ENCODE measurements around the gene ADD1.
"Not testable (repeated sequence)": the region's sequence is repeated elsewhere in the genome, so short reads cannot be mapped to it uniquely, and the experiment has no call there.

ADD1 gene

GRCh38 chr4:2911868-2912267, 68.2 kb downstream of the ADD1 start:
- H3K4me3 ChIP-seq (ENCODE audit: control insufficient read depth, low read depth, low read length) = no peak overlapping the region
- TF ChIP-seq, protein P1, sequence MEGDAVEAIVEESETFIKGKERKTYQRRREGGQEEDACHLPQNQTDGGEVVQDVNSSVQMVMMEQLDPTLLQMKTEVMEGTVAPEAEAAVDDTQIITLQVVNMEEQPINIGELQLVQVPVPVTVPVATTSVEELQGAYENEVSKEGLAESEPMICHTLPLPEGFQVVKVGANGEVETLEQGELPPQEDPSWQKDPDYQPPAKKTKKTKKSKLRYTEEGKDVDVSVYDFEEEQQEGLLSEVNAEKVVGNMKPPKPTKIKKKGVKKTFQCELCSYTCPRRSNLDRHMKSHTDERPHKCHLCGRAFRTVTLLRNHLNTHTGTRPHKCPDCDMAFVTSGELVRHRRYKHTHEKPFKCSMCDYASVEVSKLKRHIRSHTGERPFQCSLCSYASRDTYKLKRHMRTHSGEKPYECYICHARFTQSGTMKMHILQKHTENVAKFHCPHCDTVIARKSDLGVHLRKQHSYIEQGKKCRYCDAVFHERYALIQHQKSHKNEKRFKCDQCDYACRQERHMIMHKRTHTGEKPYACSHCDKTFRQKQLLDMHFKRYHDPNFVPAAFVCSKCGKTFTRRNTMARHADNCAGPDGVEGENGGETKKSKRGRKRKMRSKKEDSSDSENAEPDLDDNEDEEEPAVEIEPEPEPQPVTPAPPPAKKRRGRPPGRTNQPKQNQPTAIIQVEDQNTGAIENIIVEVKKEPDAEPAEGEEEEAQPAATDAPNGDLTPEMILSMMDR (conservative IDR thresholded peaks at IDR 0.05; ENCODE audit: control insufficient read depth, insufficient read depth, low read depth, low read length) = no peak
- no peak for DNase-seq (ENCODE audit: low read depth)

DNA sequence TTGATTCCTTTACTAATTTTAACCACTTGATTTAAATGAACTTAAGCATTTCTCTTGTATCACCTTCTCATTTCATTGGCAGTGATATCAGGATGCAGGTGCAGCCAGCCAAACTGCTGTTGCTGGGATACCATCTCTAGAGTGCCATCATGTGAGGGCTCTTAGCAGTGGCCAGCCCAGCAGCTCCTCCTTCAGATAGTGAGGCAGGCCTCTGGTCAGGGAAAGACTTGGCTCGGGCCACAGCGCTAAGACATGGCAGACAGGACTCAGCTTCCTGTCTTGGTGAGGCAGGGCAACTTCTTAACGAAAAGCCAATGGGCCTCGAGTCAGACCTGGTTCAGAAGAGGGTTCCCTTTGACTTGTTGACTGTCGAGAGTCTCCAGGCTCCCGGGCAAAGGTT, 69.5 kb downstream of the ADD1 start:
- H3K4me3 ChIP-seq (ENCODE audit: control insufficient read depth, low read depth, low read length) = no peak overlapping the region
- TF ChIP-seq, protein P1 (conservative IDR thresholded peaks at IDR 0.05; ENCODE audit: control insufficient read depth, insufficient read depth, low read depth, low read length) = no peak
- DNase-seq (ENCODE audit: low read depth) = no peak

GRCh38 chr4:2914256-2915126, 70.8 kb downstream of the ADD1 start:
- no peak for DNase-seq (ENCODE audit: low read depth)
- TF ChIP-seq, protein P1 (conservative IDR thresholded peaks at IDR 0.05; ENCODE audit: control insufficient read depth, insufficient read depth, low read depth, low read length) = no peak
- no peak overlapping the region for H3K4me3 ChIP-seq (ENCODE audit: control insufficient read depth, low read depth, low read length)

DNA sequence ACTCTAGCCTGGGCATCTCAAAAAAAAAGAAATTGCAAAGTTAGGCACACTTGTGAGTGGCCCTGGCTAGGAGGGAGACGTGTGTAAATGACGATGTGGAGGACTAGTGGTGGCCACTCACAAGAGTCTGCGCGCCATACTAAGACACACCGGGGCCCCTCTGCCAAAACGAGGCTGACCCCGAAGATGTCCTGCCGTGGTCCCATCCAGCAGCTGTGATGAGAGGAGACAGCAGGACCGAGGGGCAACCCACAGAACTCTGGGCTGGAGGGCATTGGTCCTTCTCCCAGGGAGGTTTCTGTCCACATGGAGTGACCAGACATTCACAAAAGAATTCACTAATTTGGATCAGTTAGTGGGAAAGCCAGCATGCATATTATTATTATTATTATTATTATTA, 72.1 kb downstream of the ADD1 start:
- no peak for DNase-seq (ENCODE audit: low read depth)
- H3K4me3 ChIP-seq (ENCODE audit: control insufficient read depth, low read depth, low read length) = no peak overlapping the region
- TF ChIP-seq, protein P1 (conservative IDR thresholded peaks at IDR 0.05; ENCODE audit: control insufficient read depth, insufficient read depth, low read depth, low read length) = no peak

GRCh38 chr4:2916696-2917095, 73.1 kb downstream of the ADD1 start:
- DNase-seq (ENCODE audit: low read depth); H3K4me3 ChIP-seq (ENCODE audit: control insufficient read depth, low read depth, low read length): not testable (repeated sequence)

DNA sequence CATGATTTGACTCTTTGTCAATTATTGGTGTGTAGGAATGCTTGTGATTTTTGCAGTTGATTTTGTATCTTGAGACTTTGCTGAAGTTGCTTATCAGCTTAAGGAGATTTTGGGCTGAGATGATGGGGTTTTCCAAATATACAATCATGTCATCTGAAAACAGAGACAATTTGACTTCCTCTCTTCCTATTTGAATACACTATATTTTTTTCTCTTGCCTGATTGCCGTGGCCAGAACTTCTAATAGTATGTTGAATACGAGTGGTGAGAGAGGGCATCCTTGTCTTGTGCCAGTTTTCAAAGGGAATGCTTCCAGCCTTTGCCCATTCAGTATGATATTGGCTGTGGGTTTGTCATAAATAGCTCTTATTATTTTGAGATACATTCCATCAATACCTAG, 74.7 kb downstream of the ADD1 start:
- not testable (repeated sequence) for DNase-seq (ENCODE audit: low read depth); H3K4me3 ChIP-seq (ENCODE audit: control insufficient read depth, low read depth, low read length)

DNA sequence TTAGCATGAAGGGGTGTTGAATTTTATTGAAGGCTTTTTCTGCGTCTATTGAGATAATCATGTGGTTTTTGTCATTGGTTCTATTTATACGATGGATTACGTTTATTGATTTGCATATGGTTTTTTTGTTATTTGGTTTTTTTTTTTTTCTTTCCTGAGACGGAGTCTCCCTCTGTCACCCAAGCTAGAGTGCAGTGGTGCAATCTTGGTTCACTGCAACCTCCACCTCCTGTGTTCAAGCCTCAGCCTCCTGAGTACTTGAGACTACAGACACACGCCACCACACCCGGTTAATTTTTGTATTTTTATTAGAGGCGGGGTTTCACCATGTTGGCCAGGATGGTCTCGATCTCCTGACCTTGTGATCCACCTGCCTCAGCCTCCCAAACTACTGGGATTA, 75.1 kb downstream of the ADD1 start:
- not testable (repeated sequence) for H3K4me3 ChIP-seq (ENCODE audit: control insufficient read depth, low read depth, low read length); DNase-seq (ENCODE audit: low read depth)

DNA sequence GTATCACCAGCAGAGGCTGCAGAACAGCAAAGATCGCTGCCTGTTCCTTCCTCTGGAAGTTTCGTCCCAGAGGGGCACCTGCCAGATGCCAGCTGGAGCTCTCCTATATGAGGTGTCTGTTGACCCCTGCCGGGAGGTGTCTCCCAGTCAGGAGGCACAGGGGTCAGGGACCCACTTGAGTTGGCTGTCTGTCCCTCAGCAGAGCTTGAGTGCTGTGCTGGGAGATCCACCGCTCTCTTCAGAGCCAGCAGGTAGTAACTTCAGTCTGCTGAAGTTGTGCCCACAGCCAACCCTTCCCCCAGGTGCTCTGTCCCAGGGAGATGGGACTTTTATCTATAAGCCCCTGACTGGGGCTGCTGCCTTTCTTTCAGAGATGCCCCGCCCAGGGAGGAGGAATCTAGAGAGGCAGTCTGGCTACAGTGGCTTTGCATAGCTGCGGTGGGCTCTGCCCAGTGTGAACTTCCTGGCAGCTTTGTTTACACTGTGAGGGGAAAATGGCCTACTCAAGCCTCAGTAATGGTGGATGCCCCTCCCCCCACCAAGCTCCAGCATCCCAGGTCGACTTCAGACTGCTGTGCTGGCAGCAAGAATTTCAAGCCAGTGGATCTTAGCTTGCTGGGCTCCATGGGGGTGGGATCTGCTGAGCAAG, 78.9 kb downstream of the ADD1 start:
- DNase-seq (ENCODE audit: low read depth); H3K4me3 ChIP-seq (ENCODE audit: control insufficient read depth, low read depth, low read length): not testable (repeated sequence)

GRCh38 chr4:2923141-2923551, 79.5 kb downstream of the ADD1 start:
- no peak overlapping the region for H3K4me3 ChIP-seq (ENCODE audit: control insufficient read depth, low read depth, low read length)
- TF ChIP-seq, protein P1 (conservative IDR thresholded peaks at IDR 0.05; ENCODE audit: control insufficient read depth, insufficient read depth, low read depth, low read length) = no peak
- no peak for DNase-seq (ENCODE audit: low read depth)

All from fibroblast of mammary gland (primary cell).